HCT116 (cell line): Measurements from ENCODE around the gene AQP7. TPM values are rescaled to one million over a fixed set of nuclear protein-coding genes. Genes with fewer than 3 reads are reported as not detected.
"Not testable (repeated sequence)": the region's sequence is repeated elsewhere in the genome, so short reads cannot be mapped to it uniquely, and the experiment has no call there.

ENCODE experiments used
- ATAC-seq: fragments of 200-7000 bp; cut with Tn5 transposase; 2 replicates; pipeline ENCODE4 v1.9.1; 2020; ENCODE audit warnings: mild to moderate bottlenecking, moderate library complexity
- BruUV-seq: library from RNA; stranded (reverse); fragments of 400-500 nt; replicated peaks from 2 replicates; lab custom pipeline; 2021; lab: Mats Ljungman, UMichigan
- CTCF ChIA-PET: fragments of 300-600 bp; sonication (Branson Sonifier 250); formaldehyde crosslinking; loops from one replicate; lab custom pipeline; 2021; ENCODE audit warnings: antibody characterized with exemption; lab: Charles Lee
- POLR2A ChIA-PET: fragments of 300-600, 350-600 bp; sonication (Branson Sonifier 250); formaldehyde crosslinking; loops from one replicate; lab custom pipeline; 2021; ENCODE audit warnings: antibody characterized with exemption; lab: Charles Lee
- RAD21 ChIA-PET, 2 experiments: fragments of 300-600 bp; sonication (Branson Sonifier 250); formaldehyde crosslinking; loops; one replicate each; lab custom pipeline; 2023; ENCODE audit warnings: low total read pairs in 2 of 2; ENCODE audit not compliant: uncharacterized antibody in 2 of 2, unreplicated experiment in 2 of 2, low non-redundant PET in 1 of 2; lab: Charles Lee
- DNase-seq: peaks from one replicate; pipeline ENCODE4 v3.0.0-alpha.2; 2010; ENCODE audit warnings: low read depth, low spot score
- H2AFZ ChIP-seq: fragments of 200-600 bp; shearing (Covaris generic), sonication (generic); 2 replicates; pipeline ENCODE4 v1.6.1; 2017; ENCODE audit warnings: low read depth, mixed run types, mixed read lengths, antibody characterized with exemption, low read length; ENCODE audit not compliant: poor library complexity, severe bottlenecking
- H3K27ac ChIP-seq: 2 replicates; pipeline ENCODE4 v1.5.1; 2012; ENCODE audit warnings: low read depth, low read length
- H3K27me3 ChIP-seq: fragments of 200-600 bp; sonication (generic); 2 replicates; pipeline ENCODE4 v1.6.1; 2016; ENCODE audit warnings: mixed run types, low read length, mixed read lengths; ENCODE audit not compliant: insufficient read depth
- H3K36me3 ChIP-seq, 2 experiments: fragments of 200-500 bp in 1 of 2; fragments of 200-600 bp in 1 of 2; sonication (Bioruptor generic) in 1 of 2; sonication (generic) in 1 of 2; 2 replicates each; pipeline versions ENCODE4 v1.5.1 to v1.6.1; 2014 to 2016; ENCODE audit warnings: low read length in 2 of 2, inconsistent platforms in 1 of 2, mixed read lengths in 1 of 2, mixed run types in 1 of 2; ENCODE audit not compliant: insufficient read depth in 2 of 2, control insufficient read depth in 1 of 2
- H3K4me1 ChIP-seq, 2 experiments: fragments of 200-600 bp in 1 of 2; sonication (generic) in 1 of 2; 2 replicates each; pipeline versions ENCODE4 v1.5.1 to v1.6.1; 2012 to 2017; ENCODE audit warnings: low read length in 2 of 2, inconsistent platforms in 1 of 2, mild to moderate bottlenecking in 1 of 2, mixed read lengths in 1 of 2, mixed run types in 1 of 2, moderate library complexity in 1 of 2; ENCODE audit not compliant: insufficient read depth in 2 of 2, control insufficient read depth in 1 of 2
- H3K4me2 ChIP-seq: fragments of 200-600 bp; sonication (generic); 2 replicates; pipeline ENCODE4 v1.6.1; 2017; ENCODE audit warnings: mixed run types, low read length, mixed read lengths
- H3K4me3 ChIP-seq, 2 experiments: fragments of 200-600 bp in 1 of 2; sonication (generic) in 1 of 2; replicated peaks in 1 of 2; 2 replicates each; pipeline ENCODE4 v1.5.1; 2011 to 2016; ENCODE audit warnings: low read length in 2 of 2, control low read depth in 1 of 2, low read depth in 1 of 2, mild to moderate bottlenecking in 1 of 2, mixed read lengths in 1 of 2, mixed run types in 1 of 2
- H3K79me2 ChIP-seq: fragments of 200-600 bp; sonication (generic); 2 replicates; pipeline ENCODE4 v1.6.1; 2017; ENCODE audit warnings: mild to moderate bottlenecking, mixed run types, low read length, moderate library complexity, mixed read lengths; ENCODE audit not compliant: insufficient read depth
- H3K9ac ChIP-seq: fragments of 200-600 bp; sonication (generic); 2 replicates; pipeline ENCODE4 v1.6.1; 2016; ENCODE audit warnings: low read length, mixed read lengths
- H3K9me2 ChIP-seq: fragments of 200-600 bp; sonication (generic), shearing (Covaris generic); 2 replicates; pipeline ENCODE4 v1.6.1; 2017; ENCODE audit warnings: mixed run types, mild to moderate bottlenecking, moderate library complexity; ENCODE audit not compliant: insufficient read depth
- H3K9me3 ChIP-seq, 2 experiments: fragments of 200-500 bp in 1 of 2; fragments of 200-600 bp in 1 of 2; sonication (Bioruptor generic) in 1 of 2; sonication (generic) in 1 of 2; 2 replicates each; pipeline ENCODE4 v1.6.1; 2014 to 2017; ENCODE audit warnings: low read length in 2 of 2, mixed read lengths in 2 of 2, inconsistent platforms in 1 of 2, low read depth in 1 of 2, mild to moderate bottlenecking in 1 of 2, mixed run types in 1 of 2, moderate library complexity in 1 of 2; ENCODE audit not compliant: control insufficient read depth in 1 of 2, insufficient read depth in 1 of 2
- H4K20me1 ChIP-seq: fragments of 200-600 bp; sonication (generic), shearing (Covaris generic); 2 replicates; pipeline ENCODE4 v1.6.1; 2017; ENCODE audit warnings: mixed run types, mild to moderate bottlenecking, moderate library complexity; ENCODE audit not compliant: insufficient read depth
- CBX3 ChIP-seq: IDR thresholded peaks from 2 replicates; pipeline ENCODE4 v1.6.1; 2012; ENCODE audit warnings: low read depth
- EGR1 ChIP-seq: IDR thresholded peaks from 2 replicates; pipeline ENCODE4 v1.6.1; 2012; ENCODE audit warnings: low read depth
- SP1 ChIP-seq: IDR thresholded peaks from 2 replicates; pipeline ENCODE4 v1.6.1; 2012; ENCODE audit warnings: low read depth
- ZNF274 ChIP-seq: fragments of 200-500 bp; sonication (Bioruptor generic); IDR thresholded peaks from 2 replicates; pipeline ENCODE4 v1.6.1; 2014; ENCODE audit warnings: mild to moderate bottlenecking, low read depth, low read length, inconsistent platforms
- intact Hi-C: fragments of 100-400 bp; cut with micrococcal nuclease; formaldehyde crosslinking; loops from 2 replicates; pipeline ENCODE4 v1.10.0; 2022
- total RNA-seq: library from RNA; stranded (reverse); gene quantifications from one replicate; pipeline ENCODE4 v1.2.1, GENCODE V29; 2021; ENCODE audit not compliant: unreplicated experiment
- TF ChIP-seq, protein P1 (sequence below), 3 experiments: fragments of 200-600 bp in 1 of 3; sonication (generic) in 1 of 3; IDR thresholded peaks in 2 of 3; conservative IDR thresholded peaks in 1 of 3; 2 replicates each; pipeline ENCODE4 v1.5.1; 2012 to 2017; ENCODE audit warnings: low read depth in 2 of 3, low read length in 2 of 3, antibody characterized with exemption in 1 of 3, borderline replicate concordance in 1 of 3, control low read depth in 1 of 3, mild to moderate bottlenecking in 1 of 3, mixed read lengths in 1 of 3, mixed run types in 1 of 3, moderate library complexity in 1 of 3; ENCODE audit not compliant: insufficient read depth in 1 of 3

The AQP7 gene
- total RNA-seq, 1 experiment from 2014 or later = 0.96 TPM

DNA sequence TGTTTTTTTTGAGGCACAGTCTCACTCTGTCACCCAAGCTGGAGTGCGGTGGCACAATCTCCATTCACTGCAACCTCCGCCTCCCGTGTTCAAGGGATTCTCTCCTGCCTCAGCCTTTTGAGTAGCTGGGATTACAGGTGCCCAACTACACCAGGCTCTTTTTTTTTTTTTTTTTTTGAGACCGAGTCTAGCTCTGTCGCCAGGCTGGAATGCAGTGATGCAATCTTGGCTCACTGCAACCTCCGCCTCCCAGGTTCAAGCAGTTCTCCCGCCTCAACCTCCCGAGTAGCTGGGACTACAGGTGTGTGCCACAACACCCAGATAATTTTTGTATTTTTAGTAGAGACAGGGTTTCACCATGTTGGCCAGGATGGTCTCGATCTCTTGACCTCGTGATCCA lies 20.0 kb downstream of the AQP7 start:
- RAD21 ChIA-PET, DNase-seq: not testable (repeated sequence)
- CTCF ChIA-PET = interaction anchor here (1.4 kb wide), 1 partner anchor 70 kb away, joined by 4 read pairs; no protein-coding TSS in a partner anchor

DNA sequence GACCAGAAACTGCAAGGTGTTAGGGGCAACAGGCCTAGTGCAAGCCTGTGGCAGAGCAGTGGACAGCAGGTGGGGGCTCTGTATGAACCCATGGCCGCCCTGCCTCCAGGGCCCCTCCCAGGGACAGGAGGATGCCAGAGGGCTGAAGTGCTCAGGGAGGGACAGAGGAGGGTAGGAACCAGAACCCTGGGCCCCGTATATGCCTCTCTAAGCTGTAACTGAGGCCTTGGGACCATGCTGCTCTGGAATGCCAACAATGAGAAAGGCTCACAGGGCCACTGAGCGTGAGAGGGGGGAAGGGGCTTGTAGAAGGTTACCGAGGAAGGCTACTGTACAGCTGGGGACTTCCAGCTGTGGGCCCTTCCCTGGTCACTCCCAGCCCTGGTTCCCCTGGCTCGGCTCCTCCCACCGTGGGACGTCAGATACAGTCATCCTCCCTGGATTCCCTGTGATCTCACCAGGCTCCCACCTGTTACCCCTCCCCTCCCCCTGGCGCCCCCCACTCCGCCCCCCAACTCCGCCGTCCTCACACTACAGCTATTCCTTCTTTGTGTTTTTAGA lies 21.1 kb downstream of the AQP7 start:
- TF ChIP-seq ZNF274 (no peak), EGR1 (no peak), SP1 (no peak), CBX3 (no peak)
- TF ChIP-seq, protein P1, sequence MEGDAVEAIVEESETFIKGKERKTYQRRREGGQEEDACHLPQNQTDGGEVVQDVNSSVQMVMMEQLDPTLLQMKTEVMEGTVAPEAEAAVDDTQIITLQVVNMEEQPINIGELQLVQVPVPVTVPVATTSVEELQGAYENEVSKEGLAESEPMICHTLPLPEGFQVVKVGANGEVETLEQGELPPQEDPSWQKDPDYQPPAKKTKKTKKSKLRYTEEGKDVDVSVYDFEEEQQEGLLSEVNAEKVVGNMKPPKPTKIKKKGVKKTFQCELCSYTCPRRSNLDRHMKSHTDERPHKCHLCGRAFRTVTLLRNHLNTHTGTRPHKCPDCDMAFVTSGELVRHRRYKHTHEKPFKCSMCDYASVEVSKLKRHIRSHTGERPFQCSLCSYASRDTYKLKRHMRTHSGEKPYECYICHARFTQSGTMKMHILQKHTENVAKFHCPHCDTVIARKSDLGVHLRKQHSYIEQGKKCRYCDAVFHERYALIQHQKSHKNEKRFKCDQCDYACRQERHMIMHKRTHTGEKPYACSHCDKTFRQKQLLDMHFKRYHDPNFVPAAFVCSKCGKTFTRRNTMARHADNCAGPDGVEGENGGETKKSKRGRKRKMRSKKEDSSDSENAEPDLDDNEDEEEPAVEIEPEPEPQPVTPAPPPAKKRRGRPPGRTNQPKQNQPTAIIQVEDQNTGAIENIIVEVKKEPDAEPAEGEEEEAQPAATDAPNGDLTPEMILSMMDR (IDR thresholded peaks at IDR 0.05 in 2 of 3, conservative IDR thresholded peaks at IDR 0.05 in 1 of 3; ENCODE audit: borderline replicate concordance in 1 of 3, insufficient read depth in 1 of 3, low read depth in 2 of 3, low read length in 2 of 3) = no peak
- H3K4me1 ChIP-seq = peaks cover 6 to 12% of the 10 kb centered on the region in 2 experiments; a peak in 3 of 4 replicates
- no peaks in the 10 kb centered on the region for H3K36me3 ChIP-seq
- peak; percentile 78 for ATAC-seq
- H3K9me2 ChIP-seq = no peaks in the 10 kb centered on the region
- no peak for DNase-seq
- H3K27ac ChIP-seq = no peak overlapping the region
- H3K9me3 ChIP-seq = no peaks in the 10 kb centered on the region
- intact Hi-C loops = no loop called here
- no peak overlapping the region for H3K4me2 ChIP-seq
- ChIA-PET RAD21 (interaction anchor here (0.6 kb wide), 2 partner anchors 69 to 71 kb away, joined by 3 to 4 read pairs; no protein-coding TSS in a partner anchor), POLR2A (no interaction called here), CTCF (interaction anchor here (0.9 to 2.2 kb wide), 4 partner anchors 10 to 85 kb away, joined by 3 to 5 read pairs (median 4); no protein-coding TSS in a partner anchor)
- H3K79me2 ChIP-seq = no peaks in the 10 kb centered on the region
- no peak overlapping the region for H3K9ac ChIP-seq
- H3K4me3 ChIP-seq = no peak overlapping the region
- H3K27me3 ChIP-seq = no peaks in the 10 kb centered on the region
- H2AFZ ChIP-seq = no peak overlapping the region
- BruUV-seq = no TSS peak
- H4K20me1 ChIP-seq = no peaks in the 10 kb centered on the region

More for the DNA sequence above, 20.0 kb downstream of the AQP7 start:
- POLR2A ChIA-PET, H3K79me2 ChIP-seq, H3K9me3 ChIP-seq, H3K27me3 ChIP-seq, H3K36me3 ChIP-seq, H3K4me3 ChIP-seq, H3K27ac ChIP-seq, ATAC-seq, H3K9me2 ChIP-seq, H3K9ac ChIP-seq, intact Hi-C loops, BruUV-seq, H2AFZ ChIP-seq, H4K20me1 ChIP-seq: not testable (repeated sequence)
- H3K4me2 ChIP-seq = peak overlapping the region; percentile 14; the same call in 1 of the 2 replicates
- peaks cover 5 to 11% of the 10 kb centered on the region in 2 experiments; a peak in 3 of 4 replicates for H3K4me1 ChIP-seq
